HFF-Myc (cell line): ENCODE data around the gene ZBTB21.
"Not testable (repeated sequence)": the region's sequence is repeated elsewhere in the genome, so short reads cannot be mapped to it uniquely, and the experiment has no call there.

Experiments used
- DNase-seq: peaks from one replicate; pipeline ENCODE4 v3.0.0-alpha.2; 2011; ENCODE audit warnings: low read depth; ENCODE audit errors: extremely low read depth
- H3K4me3 ChIP-seq: replicated peaks from 2 replicates; pipeline ENCODE4 v1.5.1; 2011; ENCODE audit warnings: low read depth, mild to moderate bottlenecking, control low read depth, low read length
- TF ChIP-seq, protein P1 (sequence below): IDR thresholded peaks from 2 replicates; pipeline ENCODE4 v1.5.1; 2012; ENCODE audit warnings: mild to moderate bottlenecking, low read depth, low read length, control low read depth; ENCODE audit errors: missing control alignments

Gene ZBTB21

DNA sequence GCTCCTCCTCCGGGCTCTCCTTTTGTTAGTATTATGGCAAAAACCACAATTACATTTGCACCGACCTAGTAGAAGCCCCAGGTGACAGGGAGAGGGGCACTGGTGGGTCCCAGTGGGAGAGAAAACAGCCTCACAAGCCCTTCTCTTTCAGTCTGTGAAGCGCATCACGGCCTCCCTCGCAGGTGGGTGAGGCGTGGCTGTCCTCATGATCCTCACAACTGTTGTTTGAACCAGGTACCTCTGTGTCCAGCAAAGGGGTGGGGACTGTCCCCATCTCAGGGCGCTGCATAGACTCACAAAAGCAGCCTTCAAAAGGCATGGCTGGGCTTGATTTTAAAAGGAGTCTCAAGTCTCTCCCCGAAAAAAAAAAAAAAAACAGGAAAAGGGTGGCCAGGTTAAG lies 48.4 kb downstream of the ZBTB21 start:
- TF ChIP-seq, protein P1, sequence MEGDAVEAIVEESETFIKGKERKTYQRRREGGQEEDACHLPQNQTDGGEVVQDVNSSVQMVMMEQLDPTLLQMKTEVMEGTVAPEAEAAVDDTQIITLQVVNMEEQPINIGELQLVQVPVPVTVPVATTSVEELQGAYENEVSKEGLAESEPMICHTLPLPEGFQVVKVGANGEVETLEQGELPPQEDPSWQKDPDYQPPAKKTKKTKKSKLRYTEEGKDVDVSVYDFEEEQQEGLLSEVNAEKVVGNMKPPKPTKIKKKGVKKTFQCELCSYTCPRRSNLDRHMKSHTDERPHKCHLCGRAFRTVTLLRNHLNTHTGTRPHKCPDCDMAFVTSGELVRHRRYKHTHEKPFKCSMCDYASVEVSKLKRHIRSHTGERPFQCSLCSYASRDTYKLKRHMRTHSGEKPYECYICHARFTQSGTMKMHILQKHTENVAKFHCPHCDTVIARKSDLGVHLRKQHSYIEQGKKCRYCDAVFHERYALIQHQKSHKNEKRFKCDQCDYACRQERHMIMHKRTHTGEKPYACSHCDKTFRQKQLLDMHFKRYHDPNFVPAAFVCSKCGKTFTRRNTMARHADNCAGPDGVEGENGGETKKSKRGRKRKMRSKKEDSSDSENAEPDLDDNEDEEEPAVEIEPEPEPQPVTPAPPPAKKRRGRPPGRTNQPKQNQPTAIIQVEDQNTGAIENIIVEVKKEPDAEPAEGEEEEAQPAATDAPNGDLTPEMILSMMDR, result no peak
- DNase-seq, result no peak
- H3K4me3 ChIP-seq, result no peak overlapping the region

GRCh38 chr21:41961282-41961701 lies 48.9 kb downstream of the ZBTB21 start:
- H3K4me3 ChIP-seq, result no peak overlapping the region
- no peak for DNase-seq
- TF ChIP-seq, protein P1, result no peak

DNA sequence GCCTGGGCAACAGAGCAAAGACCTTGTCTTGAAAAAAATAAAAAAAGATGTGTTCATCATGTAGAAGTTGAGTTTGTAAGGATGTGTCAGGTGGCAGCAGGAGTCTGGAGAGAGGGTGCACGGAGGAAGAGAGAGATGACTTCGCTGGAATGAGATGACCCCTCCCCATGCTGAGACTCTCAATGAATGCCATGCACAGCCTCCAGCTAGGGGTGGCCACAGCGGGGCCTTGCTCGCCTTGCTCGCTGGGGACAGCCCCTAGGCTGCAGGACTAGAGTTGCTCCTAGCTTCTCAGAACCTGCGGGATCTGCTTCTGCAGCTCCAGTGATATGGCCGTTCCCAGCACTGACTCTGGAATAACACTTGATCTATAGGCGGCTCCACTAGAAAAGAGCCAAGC lies 49.8 kb downstream of the ZBTB21 start:
- no peak overlapping the region for H3K4me3 ChIP-seq
- DNase-seq, result no peak
- TF ChIP-seq, protein P1, result no peak

- not testable (repeated sequence) for H3K4me3 ChIP-seq, DNase-seq
Observed at GRCh38 chr21:41959697-41960096, 50.5 kb downstream of the ZBTB21 start.

DNA sequence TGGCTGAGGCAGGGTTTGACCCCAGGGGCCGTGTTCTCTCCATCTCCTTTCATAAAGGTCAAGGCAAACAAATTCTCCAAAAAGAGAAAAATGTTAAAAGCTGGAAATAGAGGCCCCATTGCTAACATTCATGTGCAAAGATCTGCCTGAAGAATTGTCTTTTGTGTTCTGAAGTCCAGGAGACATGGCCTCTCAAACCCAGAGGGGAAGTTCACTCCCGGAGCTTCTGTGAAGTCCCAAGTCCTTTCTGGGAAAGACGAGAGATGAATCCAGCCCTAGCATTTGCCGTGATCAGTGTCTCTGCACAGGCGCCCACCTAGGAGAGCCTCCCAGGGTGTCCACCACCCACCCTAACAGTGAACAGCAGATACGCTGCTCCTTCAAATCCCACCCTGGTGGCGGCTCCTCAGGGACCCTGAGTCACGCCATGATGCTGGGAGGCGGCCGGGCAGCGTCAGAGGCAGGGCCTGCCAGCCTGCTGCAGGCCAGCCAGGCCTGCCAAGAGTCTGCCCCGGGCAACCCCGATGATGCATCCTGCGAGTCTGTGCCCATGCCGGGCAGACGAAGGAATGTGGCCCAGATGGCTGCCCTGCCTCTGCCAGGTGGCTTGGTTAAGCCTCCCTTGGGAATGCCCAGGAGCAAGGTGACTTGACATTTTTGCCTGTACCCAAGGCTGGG lies 51.1 kb downstream of the ZBTB21 start:
- TF ChIP-seq, protein P1, result no peak
- no peak overlapping the region for H3K4me3 ChIP-seq
- no peak for DNase-seq

DNA sequence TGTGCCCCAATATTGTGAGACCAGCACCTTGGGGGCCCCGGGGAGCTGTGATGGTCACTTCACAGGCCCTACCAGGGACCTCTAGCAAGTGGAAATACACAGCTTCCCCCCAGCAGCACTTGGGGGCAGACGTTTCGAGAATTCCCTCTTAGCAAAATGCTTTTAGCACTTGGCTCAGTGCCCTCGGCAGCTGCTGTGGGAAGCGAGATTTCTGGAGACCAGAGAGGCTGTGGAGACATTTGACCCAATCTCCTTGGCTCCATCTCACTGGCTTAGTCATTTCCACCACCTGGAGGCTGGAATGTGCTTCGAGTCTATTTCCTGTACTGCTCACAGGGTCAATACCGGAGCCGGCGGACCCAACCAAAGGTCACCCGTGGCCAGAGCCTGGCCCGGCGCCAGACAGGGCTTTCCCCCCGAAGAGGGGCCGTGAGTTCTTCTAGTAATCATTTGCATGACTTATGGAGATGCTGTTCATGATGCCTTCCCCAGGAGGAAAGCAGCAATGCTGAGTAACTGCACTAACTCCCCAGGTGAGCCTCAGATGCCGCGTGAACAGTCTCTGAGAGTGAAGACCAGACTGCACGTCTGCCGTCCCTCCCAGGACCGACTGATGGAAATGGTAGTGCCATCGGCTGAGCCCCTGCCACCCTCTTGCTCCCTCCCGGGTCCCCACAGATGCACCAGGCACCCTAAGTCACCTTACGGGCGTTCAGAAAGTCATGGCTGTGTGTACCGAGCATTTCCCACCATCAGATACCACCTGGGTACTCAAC lies 52.0 kb downstream of the ZBTB21 start:
- TF ChIP-seq, protein P1, result peak; percentile 40
- peak; percentile 96 for DNase-seq
- H3K4me3 ChIP-seq, result no peak overlapping the region

DNA sequence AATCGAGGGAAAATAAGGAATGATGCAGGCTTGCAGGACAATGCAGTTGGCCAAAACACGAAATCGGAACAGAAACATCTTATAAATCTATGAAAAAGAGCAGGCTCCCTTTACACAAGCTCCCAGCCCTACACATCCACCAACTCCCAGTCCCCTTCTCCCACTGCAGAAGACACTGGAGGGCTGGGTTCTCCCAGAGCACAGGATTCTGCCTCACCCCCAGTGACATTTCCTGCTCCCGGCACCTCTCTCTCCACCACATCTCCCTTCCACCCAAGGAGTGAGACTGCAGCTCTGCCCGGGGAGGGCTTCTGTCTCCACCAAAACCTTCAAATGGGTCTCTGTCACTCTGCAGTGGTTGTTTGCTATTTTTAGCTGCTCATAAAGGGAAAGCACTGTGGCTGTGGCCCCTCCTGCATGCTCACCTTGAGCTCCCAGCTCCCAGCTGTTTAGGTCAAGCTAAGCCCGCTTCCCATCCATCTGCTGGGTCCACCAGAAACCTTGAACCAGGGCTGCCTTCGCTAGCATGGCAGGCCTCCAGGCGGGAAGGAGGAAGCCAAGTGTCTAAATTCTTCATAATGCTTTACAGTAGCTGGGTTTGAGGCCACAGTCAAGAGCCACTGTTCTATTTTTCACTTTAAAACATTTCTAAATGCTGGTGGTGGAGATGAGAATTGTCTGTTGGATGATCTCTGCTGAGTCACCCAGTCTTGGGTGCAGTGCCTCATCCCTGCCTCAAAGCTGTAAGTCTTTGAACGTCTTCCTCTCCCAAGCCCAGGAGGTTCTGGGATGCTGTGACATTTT lies 53.0 kb downstream of the ZBTB21 start:
- DNase-seq, result no peak
- TF ChIP-seq, protein P1, result no peak
- H3K4me3 ChIP-seq, result no peak overlapping the region
